Duodenal mucosa (tissue), 2 donors: Measurements from ENCODE around the gene ITGA11.

Experiments
- H3K27ac ChIP-seq: one replicate; pipeline ENCODE4 v1.7.0; 2013; ENCODE audit warnings: low read depth, low read length
- H3K27me3 ChIP-seq, 2 donors: one replicate each; pipeline ENCODE4 v1.7.0; 2013; ENCODE audit warnings: low read length in 2 of 2, control low read depth in 1 of 2; ENCODE audit not compliant: insufficient read depth in 2 of 2, control insufficient read depth in 1 of 2
- H3K36me3 ChIP-seq, 2 donors: one replicate each; pipeline ENCODE4 v1.7.0; 2013; ENCODE audit warnings: low read length in 2 of 2, control low read depth in 1 of 2; ENCODE audit not compliant: insufficient read depth in 2 of 2, control insufficient read depth in 1 of 2
- H3K4me1 ChIP-seq, 2 donors: one replicate each; pipeline ENCODE4 v1.7.0; 2013; ENCODE audit warnings: low read length in 2 of 2, control low read depth in 1 of 2; ENCODE audit not compliant: insufficient read depth in 2 of 2, control insufficient read depth in 1 of 2
- H3K4me3 ChIP-seq, 2 donors: one replicate each; pipeline ENCODE4 v1.7.0; 2013; ENCODE audit warnings: low read length in 2 of 2, low read depth in 1 of 2
- H3K9ac ChIP-seq, 2 donors: one replicate each; pipeline ENCODE4 v1.7.0; 2013; ENCODE audit warnings: low read length in 2 of 2, low read depth in 1 of 2
- H3K9me3 ChIP-seq, 2 donors: one replicate each; pipeline ENCODE4 v1.7.0; 2013; ENCODE audit warnings: low read length in 2 of 2, control low read depth in 1 of 2; ENCODE audit not compliant: control insufficient read depth in 1 of 2

ITGA11 gene

DNA sequence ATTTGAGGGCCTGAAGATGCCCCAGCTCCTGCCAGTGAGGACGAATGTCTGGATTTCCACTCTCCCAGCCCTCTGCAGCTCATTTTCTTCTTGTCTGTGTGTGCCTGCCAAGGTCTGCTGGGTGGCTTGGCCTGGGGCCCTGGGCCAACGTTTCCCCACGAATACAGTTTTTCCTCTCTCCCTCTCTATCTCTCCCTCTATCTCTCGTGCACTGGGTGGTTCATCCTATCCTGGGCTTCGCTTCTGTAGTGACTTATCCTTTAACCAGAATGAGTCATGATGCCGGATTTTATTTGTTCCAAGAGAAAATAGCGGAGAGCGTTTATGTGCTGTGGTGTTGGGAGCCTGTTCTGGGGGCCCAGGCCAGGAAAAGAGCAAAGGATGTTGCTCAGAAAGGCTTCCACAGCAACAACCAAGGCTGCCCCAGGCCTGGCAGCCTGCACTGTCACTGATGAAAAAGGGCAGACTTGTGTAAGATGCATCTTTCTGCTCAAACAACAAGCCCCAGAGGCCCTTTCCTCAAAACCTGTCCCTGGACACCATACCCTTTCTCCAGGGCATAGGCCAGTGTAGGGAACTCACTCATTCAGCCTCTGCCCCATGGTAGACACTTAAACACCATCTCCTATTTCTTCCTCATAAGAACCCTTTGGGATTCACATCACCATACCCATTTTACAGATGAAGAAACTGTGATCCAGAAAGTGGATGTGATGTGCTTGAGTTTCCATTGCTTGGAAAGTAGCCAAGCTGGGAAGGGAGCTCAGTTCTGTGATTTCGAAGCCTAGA lies 47.3 kb downstream of the ITGA11 start:
- no peaks in the 10 kb centered on the region for H3K9me3 ChIP-seq
- no peaks in the 10 kb centered on the region for H3K27me3 ChIP-seq
- no peak overlapping the region for H3K27ac ChIP-seq
- no peaks in the 10 kb centered on the region for H3K4me1 ChIP-seq
- H3K4me3 ChIP-seq, result no peak overlapping the region
- H3K9ac ChIP-seq, result no peak overlapping the region
- no peaks in the 10 kb centered on the region for H3K36me3 ChIP-seq

DNA sequence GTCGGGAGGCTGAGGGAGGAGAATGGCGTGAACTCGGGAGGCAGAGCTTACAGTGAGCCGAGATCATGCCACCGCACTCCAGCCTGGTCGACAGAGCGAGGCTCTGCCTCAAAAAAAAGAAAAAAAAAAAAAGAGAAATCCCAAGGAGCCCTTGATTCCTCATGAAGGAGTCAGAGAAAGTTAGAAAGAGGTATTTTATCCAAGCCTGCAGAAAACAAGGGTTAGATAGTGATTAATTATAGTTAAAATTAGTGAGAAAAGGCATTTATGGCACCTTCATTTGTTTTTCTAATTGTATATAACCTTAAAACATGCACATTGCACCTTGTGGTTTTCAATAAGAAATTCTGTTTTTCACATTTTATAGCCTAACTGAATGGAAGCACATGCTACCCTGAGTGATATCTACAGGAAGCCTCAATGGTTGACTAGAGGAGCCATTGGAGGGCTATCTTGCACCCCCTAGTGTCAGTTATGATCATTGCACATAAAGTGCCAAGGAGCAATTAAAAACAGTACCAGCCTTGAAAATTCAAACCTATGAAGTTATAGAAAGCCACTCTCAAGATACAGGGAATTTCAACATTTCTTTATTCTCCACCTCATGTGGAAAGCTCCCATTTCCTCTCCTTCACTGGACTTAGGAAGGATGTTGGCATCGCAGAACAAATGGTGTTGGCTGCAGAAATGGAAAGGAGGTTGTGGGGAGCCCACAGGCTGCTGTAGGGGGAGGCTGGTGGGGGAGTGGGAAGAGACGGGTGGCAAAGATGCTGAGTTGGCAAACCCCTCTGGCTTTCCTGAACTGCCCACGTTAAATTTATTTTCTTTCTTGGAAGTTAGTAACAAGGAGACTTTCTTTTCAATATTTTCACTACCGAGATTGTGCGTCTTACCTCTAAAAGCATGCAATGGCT lies 48.5 kb downstream of the ITGA11 start:
- H3K4me1 ChIP-seq, result no peaks in the 10 kb centered on the region
- H3K27me3 ChIP-seq, result no peaks in the 10 kb centered on the region
- no peaks in the 10 kb centered on the region for H3K36me3 ChIP-seq
- H3K9me3 ChIP-seq, result no peaks in the 10 kb centered on the region
- no peak overlapping the region for H3K9ac ChIP-seq
- H3K4me3 ChIP-seq, result no peak overlapping the region
- no peak overlapping the region for H3K27ac ChIP-seq

DNA sequence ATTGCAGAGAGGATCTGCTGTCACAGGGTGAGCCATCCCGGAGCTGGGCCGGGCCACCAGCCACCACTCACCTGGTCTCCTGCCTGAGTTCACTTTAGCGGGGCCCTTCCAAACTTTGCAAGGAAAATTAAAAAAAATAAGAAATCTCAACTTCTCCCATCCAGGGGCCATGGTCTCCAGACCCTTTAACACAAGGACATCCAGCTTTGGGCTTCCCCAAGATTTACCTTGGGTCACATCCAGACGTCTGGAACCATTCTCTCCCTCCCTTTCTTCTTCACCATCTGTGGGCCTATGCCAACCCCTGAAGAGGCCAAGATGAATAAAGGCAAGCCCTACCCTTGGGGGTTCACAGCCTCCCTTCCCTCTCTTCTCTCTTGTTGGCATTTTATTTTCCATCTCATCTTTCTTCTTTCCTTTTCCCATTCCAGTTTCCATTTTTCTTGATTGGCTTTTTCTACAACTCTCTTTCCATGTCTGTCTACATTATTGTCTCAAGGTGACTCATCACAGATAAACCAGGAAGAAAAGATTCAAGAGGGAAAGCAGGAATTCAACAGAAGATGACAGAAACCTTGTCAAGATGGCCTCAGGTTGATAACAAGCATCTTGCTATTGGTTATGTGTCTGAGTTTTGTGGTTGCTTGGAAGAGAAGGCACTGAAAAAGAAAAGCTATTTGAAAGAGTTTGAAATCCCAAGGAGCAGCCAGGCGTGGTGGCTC lies 49.5 kb downstream of the ITGA11 start:
- Histone ChIP-seq H3K27ac (no peak overlapping the region), H3K4me3 (no peak overlapping the region), H3K4me1 (no peaks in the 10 kb centered on the region), H3K9ac (no peak overlapping the region), H3K36me3 (no peaks in the 10 kb centered on the region), H3K9me3 (no peaks in the 10 kb centered on the region), H3K27me3 (no peaks in the 10 kb centered on the region)

GRCh38 chr15:68380456-68380855 lies 51.5 kb downstream of the ITGA11 start:
- no peaks in the 10 kb centered on the region for H3K9me3 ChIP-seq
- H3K27ac ChIP-seq, result no peak overlapping the region
- no peak overlapping the region for H3K4me3 ChIP-seq
- H3K36me3 ChIP-seq, result no peaks in the 10 kb centered on the region
- no peaks in the 10 kb centered on the region for H3K4me1 ChIP-seq
- no peaks in the 10 kb centered on the region for H3K27me3 ChIP-seq
- no peak overlapping the region for H3K9ac ChIP-seq

DNA sequence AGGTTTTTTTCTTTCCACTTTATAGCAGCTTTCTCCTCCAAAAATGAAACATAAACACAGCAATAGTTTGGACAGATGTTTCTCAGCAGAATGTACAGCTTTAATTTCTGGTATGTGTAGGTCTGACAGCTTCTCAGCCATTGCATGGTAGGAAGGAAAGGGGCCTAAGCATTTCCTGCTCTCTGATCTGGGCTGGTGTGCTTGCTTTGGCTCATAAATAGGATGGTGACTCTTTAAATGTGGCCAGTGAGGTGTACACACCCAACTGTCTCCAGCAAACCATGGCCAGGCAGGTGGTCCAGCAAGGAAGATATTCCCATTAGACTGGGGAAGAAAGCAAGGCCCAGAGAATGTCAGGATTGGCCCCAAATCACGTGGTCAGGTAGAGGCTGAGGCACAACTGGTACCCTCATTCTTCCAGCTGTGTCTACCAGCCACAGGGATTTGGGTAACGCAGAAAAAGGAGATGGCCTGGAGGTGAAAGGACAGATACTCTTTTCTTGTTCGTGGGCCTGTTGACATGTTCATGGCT lies 52.1 kb downstream of the ITGA11 start:
- H3K27ac ChIP-seq, result no peak overlapping the region
- H3K4me1 ChIP-seq, result no peaks in the 10 kb centered on the region
- no peak overlapping the region for H3K4me3 ChIP-seq
- no peaks in the 10 kb centered on the region for H3K27me3 ChIP-seq
- H3K9me3 ChIP-seq, result no peaks in the 10 kb centered on the region
- H3K9ac ChIP-seq, result no peak overlapping the region
- H3K36me3 ChIP-seq, result no peaks in the 10 kb centered on the region

- no peak overlapping the region for H3K4me3 ChIP-seq
- no peaks in the 10 kb centered on the region for H3K9me3 ChIP-seq
- no peaks in the 10 kb centered on the region for H3K36me3 ChIP-seq
- no peaks in the 10 kb centered on the region for H3K4me1 ChIP-seq
- H3K9ac ChIP-seq, result no peak overlapping the region
- no peak overlapping the region for H3K27ac ChIP-seq
- no peaks in the 10 kb centered on the region for H3K27me3 ChIP-seq
Observed at GRCh38 chr15:68379058-68379758, 52.8 kb downstream of the ITGA11 start.

DNA sequence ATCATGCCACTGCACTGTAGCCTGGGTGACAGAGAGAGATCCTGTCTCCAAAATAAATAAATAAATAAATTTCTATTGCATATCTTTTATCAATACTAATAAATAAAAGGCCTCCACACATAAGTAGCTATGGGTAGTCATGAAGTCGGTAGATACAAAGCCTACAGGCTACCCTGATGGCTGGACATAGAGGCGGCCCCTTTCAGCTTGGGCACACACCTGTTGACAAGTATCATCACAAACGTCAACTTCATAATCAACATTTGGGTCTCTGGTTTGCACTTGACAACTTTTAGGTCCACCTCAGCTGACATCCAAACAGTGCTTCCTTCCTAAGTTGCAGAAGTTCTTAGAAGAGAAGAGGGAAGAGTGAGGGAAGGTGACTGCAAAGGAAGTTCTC lies 53.4 kb downstream of the ITGA11 start:
- H3K9ac ChIP-seq, result no peak overlapping the region
- no peaks in the 10 kb centered on the region for H3K36me3 ChIP-seq
- H3K27me3 ChIP-seq, result no peaks in the 10 kb centered on the region
- no peaks in the 10 kb centered on the region for H3K9me3 ChIP-seq
- no peaks in the 10 kb centered on the region for H3K4me1 ChIP-seq
- H3K27ac ChIP-seq, result no peak overlapping the region
- no peak overlapping the region for H3K4me3 ChIP-seq

DNA sequence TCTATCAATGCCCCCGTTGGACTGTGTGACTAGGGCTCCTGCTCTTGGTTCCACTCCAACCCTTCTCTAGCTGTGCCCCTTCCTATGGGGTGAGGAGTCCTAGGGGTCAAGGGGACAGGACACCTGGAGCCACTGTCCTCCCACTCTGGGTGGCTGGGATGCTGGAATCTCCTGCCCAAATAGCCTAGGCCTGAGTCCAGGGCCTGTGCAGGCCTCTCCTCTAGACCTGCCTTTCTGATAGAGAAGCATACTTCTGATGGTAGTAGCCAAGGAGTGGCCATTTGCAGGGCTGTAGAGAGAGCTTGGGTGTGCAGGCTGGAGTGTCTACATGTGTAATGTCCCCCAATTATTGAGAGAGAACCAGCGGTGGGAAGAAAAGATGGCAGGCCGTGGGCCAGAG lies 54.2 kb downstream of the ITGA11 start:
- no peak overlapping the region for H3K4me3 ChIP-seq
- no peaks in the 10 kb centered on the region for H3K9me3 ChIP-seq
- H3K4me1 ChIP-seq, result no peaks in the 10 kb centered on the region
- no peak overlapping the region for H3K9ac ChIP-seq
- H3K27me3 ChIP-seq, result no peaks in the 10 kb centered on the region
- no peaks in the 10 kb centered on the region for H3K36me3 ChIP-seq
- no peak overlapping the region for H3K27ac ChIP-seq

DNA sequence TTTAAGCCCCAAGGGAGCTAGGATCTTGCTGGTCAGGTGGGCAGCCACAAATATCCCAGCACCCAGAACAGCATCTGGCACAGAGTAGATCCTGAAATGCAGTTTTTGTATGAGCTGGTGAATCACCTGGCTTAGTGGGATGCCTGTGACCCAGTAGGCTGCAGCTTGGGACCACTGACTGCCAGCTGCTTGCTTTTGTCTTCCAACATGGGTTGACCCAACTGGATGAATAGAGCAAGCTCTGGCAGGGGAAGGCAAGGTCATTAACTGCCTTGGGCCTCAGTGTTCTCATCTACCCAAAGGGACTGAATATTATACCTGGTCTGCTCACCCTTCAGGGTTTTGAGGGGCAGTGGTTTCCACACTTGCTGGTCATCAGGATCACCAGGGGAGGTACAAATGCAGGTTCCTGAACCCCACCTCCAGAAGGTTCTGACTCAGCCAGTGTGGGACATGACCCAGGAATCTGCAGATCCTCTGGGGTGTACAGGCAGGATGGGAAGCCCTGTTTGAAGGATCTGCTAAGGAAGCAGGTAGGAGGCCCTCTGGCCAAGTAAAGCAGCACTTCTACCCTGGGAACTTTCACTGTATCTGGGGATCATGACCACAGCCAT lies 55.4 kb downstream of the ITGA11 start:
- Histone ChIP-seq H3K36me3 (no peaks in the 10 kb centered on the region), H3K9me3 (no peaks in the 10 kb centered on the region), H3K27ac (no peak overlapping the region), H3K9ac (no peak overlapping the region), H3K4me3 (no peak overlapping the region), H3K27me3 (no peaks in the 10 kb centered on the region), H3K4me1 (no peaks in the 10 kb centered on the region)
